HG03025 (cell line): ENCODE data around the gene PRKG1.

Experiments
- ATAC-seq: cut with Tn5 transposase; IDR thresholded peaks from one replicate; pipeline ENCODE4 v1.9.1; 2021; ENCODE audit warnings: mild to moderate bottlenecking, moderate library complexity; ENCODE audit not compliant: unreplicated experiment, low FRiP score

The PRKG1 gene

DNA sequence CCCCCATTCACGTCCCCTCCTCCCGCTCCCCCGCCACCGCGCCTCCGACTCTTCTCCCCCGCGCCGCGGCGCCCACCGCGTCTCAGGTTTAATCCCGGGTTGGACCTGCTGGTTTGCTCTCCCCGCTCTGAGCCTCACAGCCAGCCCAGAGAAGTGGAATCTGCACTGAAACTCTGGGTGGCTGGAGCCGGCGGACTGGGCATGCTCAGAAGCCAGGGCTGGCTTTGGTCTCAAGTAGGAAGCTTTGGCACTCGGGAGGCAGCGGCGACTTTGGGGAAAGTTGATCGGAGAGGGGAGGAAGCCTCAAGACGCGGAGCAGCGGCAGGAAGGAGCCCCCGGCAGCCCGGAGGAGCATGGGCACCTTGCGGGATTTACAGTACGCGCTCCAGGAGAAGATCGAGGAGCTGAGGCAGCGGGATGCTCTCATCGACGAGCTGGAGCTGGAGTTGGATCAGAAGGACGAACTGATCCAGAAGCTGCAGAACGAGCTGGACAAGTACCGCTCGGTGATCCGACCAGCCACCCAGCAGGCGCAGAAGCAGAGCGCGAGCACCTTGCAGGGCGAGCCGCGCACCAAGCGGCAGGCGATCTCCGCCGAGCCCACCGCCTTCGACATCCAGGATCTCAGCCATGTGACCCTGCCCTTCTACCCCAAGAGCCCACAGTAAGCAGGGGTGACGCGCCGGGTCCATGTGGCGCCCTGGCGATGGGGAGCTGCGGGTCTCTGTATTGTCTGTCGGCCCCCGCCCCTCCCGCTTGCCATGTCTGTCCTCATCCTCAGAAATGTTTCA, at the start of gene PRKG1:
TSS of gene PRKG1 (plus strand) at position 250 of the 791 bp plus-strand sequence.
- no peak for ATAC-seq

DNA sequence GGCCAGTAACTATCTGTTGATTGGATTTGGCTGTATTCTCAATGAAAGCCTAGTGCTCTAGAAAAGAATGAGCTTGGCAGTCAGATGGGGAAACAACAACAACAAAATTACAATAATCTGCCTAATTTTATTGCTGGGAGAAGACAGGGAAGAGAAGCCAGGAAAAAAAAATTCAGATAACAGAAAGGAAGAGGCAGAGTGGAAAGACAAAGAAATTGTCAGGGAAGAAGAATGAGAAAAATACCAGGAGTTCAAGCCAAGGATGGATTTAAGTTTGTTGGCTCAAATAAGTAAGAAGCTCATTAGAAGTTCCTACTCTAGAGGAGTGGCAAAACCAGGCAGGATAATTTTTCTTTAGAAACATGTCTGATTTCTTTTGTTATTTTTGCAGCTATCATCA, 45.9 kb upstream of the PRKG1 start:
- no peak for ATAC-seq

DNA sequence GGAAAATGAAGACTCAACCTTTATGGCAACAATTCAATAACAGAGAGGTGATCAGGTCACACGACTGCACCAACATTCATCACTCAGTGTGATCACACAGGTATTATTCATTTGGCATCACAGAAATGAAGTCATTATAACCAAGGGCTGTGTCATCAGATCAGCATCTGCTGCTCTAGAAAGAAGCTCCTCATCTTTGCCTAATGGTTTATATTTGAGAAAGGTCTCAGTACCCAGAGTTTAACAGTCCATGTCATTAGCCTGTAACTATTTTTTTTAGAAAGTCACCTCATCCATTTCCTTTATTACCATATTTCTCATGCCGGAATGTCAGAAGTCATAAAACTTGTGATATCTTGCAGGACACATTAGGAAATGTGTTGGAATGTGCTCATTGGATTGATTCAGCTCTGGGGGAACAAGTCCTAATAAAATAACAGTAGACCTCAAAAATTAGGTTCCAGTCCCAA, 45.1 kb upstream of the PRKG1 start:
- no peak for ATAC-seq

DNA sequence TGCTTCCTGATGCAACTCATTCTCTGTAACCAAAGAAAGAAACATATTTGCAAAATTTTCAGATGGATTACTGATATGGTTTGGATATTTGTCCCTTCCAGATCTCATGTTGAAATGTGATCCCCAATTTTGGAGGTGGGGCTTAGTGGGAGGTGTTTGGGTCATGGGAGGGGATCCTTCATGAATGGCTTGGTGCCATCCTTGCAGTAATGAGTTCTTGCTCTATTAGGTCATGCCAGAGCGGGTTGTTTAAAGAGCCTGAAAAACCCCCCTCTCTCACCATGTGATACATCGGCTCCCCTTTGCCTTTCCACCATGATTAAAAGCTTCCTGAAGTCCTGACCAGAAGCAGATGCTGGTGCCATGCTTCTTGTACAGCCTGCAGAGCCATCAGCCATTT, 43.8 kb upstream of the PRKG1 start:
- no peak for ATAC-seq

DNA sequence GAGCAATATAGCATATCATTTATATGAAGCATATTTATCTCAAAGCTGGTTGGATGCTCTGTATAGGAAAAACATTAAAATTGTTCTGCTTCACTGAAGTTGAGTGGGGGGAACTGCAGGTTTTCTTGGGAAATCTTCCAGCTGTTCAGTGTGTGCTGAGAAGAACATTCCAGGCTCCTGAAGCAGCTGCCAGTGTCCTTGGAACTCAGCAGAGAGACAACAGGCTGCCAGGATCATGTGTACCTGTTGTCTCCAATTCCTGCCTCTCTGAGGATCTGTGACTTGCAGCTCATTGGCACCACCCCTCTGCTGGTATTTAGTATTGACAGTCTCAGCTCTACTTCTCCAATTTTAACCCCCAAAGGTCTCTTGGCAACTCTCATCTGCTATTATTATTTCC, 42.3 kb upstream of the PRKG1 start:
- ATAC-seq: no peak

DNA sequence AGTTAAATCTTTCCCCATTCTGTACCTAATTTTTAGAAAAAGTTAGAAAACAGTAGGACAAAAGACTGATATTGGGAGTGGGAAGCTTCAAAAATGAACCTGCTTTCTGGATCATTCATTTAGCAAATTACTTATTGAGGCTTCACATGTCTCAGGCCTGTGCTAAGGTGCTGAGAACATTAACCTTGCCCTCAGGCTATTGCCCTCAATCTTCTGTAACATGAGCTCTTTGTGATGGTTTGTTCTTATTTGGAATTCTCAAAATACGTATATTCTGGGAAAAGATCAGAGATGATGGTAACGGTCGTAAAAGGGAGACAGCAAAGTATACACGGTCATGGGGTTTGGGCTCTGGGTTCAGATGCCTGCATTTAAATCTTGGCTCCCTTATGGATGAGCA, 39.5 kb upstream of the PRKG1 start:
- ATAC-seq: no peak

DNA sequence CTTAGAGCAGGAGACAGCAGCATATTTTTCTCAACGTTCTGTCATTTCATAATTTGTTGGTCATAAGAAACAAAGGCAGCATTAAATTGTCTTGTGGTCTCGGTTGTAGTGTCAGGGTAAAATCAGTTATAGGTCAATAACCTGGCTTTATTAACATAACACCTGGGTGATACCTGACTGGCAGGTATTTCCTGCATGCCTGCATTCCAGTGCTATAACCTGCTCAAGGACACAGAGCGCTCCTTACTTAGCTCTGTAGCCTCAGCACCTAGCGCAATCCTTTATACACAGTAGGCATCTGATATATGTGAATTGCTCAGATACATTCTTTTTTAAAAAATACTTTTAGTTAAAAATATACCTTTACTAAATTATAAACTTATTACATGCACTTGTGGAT, 38.9 kb upstream of the PRKG1 start:
- no peak for ATAC-seq

DNA sequence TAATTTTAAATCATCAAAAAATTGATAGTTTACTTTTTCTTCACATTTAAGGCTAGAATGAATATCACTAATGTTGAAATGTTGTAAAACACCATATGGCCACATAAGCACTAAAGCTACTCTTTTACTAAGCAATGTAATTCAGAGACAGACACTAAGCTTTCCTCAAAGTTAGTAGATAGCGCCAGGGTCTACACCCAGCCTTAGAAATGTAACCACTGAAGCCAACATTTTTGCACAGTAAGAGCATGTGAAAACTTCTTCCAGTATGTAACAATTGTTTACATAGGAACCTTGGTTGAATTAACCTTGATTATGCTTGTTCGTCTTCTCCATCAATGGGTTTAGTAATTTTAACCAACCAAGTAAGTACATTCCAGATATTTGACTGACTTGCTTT, 28.4 kb upstream of the PRKG1 start:
- ATAC-seq: no peak

DNA sequence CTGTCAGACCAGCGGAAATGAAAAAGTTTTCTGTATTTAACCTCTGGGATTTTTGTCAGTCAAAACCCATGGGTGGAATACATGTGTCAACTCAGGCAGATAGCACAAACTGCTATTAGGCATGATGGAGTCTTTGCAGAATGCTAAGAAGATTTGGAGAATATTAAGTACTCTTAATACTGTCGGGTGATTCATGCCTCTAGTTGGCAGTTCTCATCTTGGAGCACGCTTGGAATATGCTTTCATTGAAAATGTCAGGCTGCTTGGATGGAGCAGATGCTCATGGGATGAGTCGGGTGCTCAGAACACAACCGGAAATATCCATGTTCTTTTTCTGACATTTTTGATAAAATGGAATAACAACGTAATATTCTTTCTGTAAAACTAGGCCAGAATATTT, 27.6 kb upstream of the PRKG1 start:
- no peak for ATAC-seq

DNA sequence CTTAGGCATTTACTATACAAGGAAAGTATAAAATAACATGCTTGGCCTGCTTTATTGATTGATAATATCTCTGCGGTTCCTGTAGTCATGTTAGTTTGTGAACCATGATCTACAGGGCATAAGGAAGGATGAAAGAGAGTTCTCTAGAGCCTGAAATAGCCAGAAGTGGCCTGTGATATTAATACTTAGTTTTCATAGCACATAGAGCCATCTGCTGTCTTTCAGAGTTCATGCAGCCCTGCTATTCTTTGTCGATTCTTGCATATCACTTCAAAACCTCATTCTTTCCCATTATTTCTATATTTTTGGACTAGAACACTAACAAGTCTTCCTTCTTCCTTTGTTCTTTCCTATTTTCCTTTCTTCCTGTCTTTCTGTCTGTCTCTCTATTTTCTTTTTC, 26.4 kb upstream of the PRKG1 start:
- ATAC-seq: no peak

DNA sequence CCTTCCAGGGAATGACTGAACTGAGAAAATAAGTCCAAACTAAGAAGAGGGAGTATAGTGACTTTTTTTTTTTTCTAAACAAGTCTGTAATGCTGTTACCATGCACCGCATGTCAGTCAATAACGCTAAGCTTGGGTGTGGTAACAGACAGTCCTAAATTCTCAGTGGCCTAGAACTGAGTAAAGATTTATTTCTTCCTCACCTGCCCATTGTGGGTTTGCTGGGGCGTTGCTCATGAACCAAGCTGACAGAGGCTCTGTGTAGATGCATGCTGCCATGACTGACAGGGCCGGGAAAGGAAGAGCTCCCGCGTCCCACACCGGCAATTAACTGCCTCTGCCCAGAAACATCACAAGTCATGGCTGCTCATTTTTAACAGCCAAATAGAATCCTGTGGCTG, 25.5 kb upstream of the PRKG1 start:
- no peak for ATAC-seq

DNA sequence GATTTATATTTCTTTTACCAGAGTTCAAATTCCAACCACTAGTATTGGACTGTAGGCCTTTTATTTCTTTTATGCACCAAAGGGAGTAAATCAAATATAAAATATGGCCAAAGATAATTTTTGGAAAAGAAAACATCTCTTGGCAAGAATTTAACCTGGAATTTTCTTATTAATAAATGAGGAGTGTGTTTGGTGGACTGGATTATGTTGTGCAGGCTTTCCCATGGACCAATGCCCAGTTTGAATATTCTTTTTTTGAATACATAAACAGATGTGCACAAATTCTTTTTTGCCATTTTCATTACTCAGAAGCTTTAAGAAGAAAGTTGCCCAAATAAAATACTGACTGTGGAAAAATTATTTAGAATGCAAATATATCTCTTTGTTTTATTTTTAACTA, 22.1 kb upstream of the PRKG1 start:
- ATAC-seq: no peak

DNA sequence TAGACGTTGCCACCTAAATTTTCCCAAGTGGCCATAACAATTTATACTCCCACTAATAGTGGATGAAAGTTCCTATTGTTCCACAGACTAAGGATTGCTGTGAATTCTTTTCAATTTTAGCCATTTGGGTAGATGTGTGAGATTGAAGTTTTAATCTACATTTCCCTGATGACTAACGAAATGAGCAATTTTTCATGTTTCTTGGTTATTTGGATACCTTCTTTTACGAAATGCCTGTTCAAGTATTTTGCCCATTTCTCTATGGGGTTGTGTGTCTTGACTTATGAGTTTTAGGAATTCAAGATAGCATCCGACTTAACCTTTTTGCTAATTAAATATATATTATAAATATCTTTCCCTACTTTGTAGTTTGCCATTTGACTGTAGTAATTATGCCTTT, 16.4 kb upstream of the PRKG1 start:
- ATAC-seq: no peak

DNA sequence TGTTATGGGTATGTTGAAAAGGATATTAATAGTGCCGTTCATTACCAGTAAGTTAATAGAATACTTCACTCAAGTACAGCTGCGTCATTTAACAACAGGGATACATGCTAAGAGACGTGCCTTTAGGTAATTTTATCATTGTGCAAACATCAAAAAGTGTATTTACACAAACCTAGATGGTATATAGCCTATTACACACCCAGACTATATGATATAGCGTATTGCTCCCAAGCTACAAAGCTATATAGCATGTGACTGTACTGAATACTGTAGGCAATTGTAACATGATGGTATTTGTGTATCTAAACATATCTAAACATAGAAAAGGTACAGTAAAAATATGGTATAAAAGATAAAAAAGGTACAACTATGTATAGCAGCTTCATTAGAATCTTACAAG, 11.1 kb upstream of the PRKG1 start:
- ATAC-seq: no peak

DNA sequence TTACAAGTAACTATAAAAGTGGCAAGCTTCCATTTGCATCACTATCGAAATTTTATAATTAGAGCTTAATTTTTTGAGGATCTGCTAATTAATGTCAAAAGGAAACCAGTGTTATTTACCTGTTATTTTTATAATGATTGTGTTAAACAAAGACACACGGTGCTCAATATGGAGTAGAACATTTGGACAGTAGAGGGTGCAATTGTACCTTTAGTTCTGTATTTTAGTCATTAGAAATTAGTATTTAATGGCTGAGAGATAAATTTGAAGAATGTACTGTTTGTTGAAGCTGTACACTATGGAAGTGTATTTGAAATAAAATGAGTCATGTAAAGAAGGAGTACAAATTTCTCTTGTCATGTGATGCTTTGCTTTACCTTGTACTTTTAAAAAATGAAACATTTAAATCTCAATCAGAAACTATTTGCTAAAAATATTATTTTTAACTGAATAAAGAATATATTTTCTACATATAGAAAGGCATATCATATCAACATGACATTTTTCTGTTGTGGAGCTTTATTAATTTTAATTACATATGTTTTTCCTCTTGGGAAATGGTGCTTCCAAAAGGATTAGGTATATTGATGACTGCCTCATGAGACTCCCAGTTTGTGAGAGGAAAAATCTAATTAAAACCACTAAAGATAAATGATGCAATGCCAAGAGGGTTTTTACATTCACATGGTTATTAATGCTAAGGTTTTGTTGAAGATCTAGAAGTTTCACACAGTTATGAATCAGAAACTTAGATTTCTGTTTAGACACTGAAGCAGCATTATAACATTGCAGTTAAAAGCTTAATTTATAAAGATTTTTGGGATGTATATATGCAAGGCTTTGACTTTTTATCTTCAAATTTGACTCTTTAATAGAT, 10.4 kb upstream of the PRKG1 start:
- ATAC-seq: no peak

DNA sequence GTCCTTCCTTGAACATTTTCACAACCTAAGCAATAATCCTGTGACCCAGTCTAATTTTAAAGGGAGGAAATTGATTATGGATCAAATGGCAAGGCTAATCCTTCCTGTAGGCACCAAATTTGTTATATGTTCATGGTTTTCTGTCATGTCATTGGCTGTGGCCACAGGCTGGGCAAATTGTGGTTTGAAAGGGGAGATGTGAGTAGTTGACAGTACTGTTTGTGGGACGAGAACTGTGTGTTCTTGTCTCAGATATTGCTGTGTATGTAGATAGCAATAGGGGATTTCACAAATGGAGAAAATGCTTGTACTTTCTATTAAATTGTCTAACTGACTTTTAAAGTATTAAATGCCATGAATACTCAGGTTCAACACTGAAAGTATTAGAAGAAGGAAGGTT, 8.1 kb upstream of the PRKG1 start:
- no peak for ATAC-seq

DNA sequence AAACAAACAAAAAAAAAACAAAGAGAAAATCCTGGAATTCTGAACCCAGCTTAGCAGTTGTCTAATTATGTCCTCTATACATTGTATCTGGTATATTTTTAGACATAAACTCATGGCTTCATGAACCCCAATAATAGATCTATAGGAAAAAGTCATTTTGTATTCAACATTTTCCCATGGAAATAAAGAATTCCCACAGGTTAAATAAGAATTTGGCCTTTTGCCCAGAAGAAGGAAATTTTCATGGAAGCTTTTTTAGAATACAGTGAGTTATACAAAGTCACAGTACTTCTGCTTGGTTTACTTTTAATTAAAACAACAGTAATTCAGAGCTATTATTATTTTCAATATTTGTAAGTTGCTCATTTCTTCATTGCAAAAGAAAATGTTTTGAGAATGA, 2.1 kb upstream of the PRKG1 start:
- ATAC-seq: no peak

DNA sequence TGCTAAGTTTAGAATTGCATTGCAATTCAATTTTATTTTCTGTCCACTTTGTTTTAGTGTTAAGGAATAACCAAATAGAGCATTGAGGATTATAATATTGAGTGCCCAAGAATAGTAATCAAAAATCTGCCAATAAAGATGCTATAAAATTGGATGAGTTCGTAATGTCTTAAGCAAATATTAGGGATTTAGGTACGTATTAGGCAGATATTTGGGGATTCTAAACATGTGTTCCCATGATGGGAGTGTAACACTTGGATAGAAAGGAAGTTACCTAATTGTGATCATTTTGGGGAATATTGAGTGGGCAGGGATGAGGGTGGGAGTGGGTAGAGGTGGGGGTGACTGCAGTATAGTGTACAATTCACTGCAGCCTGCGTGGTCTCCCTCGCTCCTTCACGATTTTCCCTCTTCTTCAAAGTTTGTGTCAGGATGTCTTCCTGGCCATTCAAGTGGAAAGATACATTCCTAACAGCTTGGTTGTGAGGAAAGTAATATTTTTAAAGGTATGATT, 1.3 kb upstream of the PRKG1 start:
- no peak for ATAC-seq

DNA sequence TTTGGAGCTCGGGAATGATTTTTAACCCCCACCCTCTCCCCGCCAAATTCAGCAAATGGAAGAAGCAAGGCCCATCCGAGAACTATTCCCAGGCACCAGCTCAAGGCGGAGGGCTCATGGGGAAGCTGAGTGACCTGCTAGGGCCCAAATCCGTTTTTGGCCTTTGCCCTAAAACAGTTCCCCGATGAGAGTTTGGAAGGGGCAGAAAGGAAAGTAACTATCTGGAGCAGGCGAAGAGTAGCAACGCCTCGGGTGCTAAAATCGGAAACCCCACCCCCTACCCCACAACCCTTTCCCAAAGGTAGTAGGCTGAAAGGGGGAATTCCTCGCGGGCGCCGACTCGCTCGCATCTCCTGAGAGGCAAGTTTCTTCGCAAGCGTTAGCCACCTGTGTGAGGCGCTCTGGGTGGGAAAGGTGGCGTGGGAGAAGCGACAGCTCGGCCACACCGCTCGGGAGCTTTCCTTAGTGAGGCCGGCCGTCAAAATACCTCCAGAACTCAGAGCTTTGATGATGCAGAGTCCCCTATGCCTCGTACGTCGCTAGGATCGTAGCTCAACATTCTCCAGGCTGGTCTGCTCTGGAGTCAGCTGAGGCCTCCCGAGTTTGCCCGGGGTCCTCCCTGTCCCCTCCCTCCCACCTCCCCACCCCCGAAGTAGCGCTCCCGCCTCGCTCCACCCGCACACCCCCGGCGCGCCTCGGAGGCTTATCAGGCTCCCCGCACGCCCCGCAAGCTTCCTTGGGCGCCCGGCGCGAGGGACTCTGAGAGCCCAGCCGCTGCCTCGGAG, 642 bp upstream of the PRKG1 start:
- no peak for ATAC-seq

DNA sequence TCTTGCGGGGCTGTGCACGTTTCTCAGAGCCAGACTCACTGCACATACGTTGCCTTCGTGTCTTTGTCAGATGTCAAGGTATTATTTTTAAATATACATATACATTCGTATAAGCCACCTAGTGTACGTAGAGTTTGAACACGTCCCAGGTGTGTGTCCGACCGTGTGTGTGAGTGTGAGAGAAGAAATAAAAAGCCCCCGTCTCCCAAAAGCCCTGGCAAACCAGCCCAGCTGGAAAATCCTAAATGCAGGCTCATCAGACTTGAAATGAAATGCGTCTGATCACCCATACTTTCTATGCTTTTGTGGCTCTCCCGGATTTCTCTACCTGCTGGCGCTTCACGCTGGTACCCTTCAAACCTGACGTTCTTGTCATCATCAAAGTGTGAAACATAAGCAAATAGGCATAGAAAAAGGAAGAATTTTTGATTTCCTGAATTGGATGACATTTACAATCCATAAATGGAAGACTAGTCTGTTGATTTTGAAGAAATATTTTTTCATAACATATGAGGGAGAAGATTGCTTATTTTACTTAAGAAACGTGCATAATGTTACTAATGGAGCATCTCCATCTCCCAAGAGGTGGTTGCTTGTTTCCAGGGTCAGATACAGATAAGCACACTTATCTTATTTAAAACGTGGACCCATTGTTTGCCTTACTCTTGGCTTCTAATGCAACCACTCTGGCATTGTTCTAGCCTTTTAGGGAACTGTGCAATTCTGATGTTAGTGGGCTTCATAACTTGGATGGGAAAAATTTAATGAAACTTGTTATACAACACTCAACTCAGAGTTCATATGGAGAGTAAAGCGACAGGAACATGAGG, 971 bp downstream of the PRKG1 start:
- ATAC-seq: no peak
